LNCaP clone FGC (cell line): Measurements from ENCODE around the gene ZBTB20.
A peak's percentile ranks its signal among the peaks of the same experiment; 100 is the strongest.

Experiments used
- DNase-seq: peaks from one replicate; pipeline ENCODE4 v3.0.0-alpha.2; 2011; ENCODE audit warnings: low read depth
- H3K4me3 ChIP-seq: 2 replicates; pipeline ENCODE4 v1.5.1; 2011; ENCODE audit warnings: mild to moderate bottlenecking, low read depth, low read length, control low read depth
- TF ChIP-seq, protein P1 (sequence below): IDR thresholded peaks from 2 replicates; pipeline ENCODE4 v1.5.1; 2012; ENCODE audit warnings: mild to moderate bottlenecking; ENCODE audit not compliant: control insufficient read depth, insufficient read depth; ENCODE audit errors: extremely low read depth

The ZBTB20 gene

DNA sequence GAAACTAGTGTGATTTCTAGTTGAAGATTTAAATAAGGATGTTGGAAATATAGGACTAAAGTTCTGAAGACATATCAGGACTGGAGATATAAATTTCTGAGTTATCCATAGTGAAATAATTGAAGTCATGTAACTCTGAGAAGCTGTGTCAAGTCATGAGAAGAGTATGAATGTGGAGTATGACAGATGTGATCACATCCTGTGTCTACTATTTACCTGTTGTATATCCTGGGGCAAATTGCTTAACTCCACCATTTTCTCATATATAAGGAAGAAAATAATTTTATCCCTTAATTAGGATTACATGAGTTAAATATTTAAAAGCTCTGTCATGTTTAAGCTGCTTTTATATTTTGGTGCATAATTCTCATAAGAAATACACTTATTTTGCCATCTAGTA is 350.3 kb downstream of the ZBTB20 start:
- no peak for DNase-seq
- TF ChIP-seq, protein P1, sequence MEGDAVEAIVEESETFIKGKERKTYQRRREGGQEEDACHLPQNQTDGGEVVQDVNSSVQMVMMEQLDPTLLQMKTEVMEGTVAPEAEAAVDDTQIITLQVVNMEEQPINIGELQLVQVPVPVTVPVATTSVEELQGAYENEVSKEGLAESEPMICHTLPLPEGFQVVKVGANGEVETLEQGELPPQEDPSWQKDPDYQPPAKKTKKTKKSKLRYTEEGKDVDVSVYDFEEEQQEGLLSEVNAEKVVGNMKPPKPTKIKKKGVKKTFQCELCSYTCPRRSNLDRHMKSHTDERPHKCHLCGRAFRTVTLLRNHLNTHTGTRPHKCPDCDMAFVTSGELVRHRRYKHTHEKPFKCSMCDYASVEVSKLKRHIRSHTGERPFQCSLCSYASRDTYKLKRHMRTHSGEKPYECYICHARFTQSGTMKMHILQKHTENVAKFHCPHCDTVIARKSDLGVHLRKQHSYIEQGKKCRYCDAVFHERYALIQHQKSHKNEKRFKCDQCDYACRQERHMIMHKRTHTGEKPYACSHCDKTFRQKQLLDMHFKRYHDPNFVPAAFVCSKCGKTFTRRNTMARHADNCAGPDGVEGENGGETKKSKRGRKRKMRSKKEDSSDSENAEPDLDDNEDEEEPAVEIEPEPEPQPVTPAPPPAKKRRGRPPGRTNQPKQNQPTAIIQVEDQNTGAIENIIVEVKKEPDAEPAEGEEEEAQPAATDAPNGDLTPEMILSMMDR, result no peak

GRCh38 chr3:114794894-114795630 is 352.0 kb downstream of the ZBTB20 start:
- TF ChIP-seq, protein P1, result no peak
- DNase-seq, result no peak
- H3K4me3 ChIP-seq, result no peak overlapping the region

More for the DNA sequence above, 350.3 kb downstream of the ZBTB20 start:
- no peak overlapping the region for H3K4me3 ChIP-seq

- H3K4me3 ChIP-seq, result no peak overlapping the region
- TF ChIP-seq, protein P1, result no peak
- no peak for DNase-seq
Measured at GRCh38 chr3:114792159-114792918, 354.7 kb downstream of the ZBTB20 start.

DNA sequence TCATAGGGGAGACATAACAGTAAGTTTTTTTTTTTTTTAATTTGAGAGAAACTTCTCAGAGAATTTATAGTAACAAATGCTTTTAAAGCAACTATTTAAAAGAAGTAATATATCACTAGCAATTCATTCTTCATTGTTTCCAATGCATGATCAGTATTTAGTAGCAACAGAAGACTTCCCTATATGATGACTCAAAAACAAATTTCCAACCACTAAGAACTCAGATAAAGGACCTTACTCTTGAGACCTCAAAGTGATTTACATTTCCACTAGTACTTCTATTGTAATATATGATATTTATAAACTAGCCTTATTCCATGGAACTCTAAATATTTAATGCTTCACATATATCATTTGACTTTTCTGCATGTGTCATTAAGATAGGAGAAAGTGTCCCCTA is 356.3 kb downstream of the ZBTB20 start:
- no peak overlapping the region for H3K4me3 ChIP-seq
- no peak for DNase-seq
- TF ChIP-seq, protein P1, result no peak

DNA sequence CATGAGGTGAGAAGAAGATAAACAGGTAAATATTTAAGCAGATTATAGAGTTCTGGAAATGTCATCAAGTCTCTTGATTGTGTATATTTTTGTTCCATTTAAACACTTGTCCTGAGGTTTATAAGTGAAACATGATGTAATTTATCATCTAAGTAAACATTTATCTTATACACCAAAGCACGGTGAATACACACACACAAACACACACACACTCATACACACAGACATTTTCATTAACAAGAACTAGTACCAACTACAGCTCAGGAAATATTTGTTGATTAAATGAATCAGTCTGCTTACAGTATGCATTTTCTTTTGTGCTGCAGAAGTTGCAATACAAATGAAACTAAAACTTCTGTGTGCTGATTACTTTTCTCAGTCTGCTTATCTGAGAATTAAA is 357.3 kb downstream of the ZBTB20 start:
- TF ChIP-seq, protein P1, result no peak
- H3K4me3 ChIP-seq, result no peak overlapping the region
- peak; percentile 58 for DNase-seq

DNA sequence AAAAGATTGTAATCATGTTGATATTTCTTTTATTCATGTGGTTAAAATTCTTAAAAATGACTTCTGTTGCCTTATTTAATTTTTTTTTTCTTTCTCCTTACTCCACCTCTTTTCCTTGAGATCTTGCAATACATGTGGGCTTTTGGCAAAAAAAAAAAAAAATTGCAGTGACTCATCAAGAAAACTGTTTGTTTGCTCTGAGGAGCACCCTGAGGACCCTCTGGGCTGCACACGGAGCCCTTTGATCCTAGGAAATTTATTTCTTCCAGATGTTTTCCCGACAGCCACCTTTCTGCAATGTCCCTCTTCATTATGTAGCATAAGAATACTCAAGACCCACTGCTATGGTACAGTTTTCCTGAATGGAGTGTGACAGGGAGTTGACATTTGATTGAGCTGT is 371.7 kb downstream of the ZBTB20 start:
- DNase-seq, result no peak
- TF ChIP-seq, protein P1, result no peak
- no peak overlapping the region for H3K4me3 ChIP-seq
